Measurements from ENCODE around the gene IFIT5.
"Not testable (repeated sequence)": the region's sequence is repeated elsewhere in the genome, so short reads cannot be mapped to it uniquely, and the experiment has no call there.

Gene IFIT5

DNA sequence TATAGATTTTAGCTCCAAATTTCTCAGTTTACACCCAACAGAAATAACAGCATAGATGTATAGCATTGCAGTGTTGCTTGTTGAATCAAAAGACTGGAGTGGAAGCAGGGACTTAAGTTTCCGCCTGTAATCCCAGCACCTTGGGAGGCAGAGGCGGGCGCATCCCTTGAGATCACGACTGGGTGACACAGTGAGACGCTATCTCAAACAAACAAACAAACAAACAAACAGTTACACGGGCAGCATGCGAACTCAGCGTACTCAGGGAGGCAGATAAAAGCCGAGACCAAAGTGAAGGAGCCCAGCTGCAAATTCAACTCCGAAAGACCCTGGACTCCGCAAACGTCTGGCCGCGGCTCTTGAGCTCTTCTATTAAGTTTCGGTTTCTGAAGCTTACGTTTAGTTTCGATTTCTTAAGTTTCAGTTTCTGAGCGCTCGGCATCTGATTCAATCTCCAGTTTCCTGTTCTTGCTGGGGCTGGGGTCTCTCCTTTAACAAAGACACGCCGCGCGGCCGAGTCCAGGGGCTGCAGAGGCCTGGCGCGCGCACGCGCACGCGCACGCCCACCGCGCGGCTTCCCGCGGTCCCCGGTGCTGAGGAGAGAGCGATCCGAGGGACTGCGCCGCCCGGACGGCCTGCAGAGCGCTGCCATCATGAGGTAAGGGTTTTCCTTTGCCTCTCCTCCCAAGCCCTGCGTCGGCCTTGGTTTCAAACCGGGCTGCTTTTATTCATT lies at the start of gene IFIT5:
IFIT5 (plus strand) TSS at position 423 of the 733 bp plus-strand sequence; CDS start at position 654, 231 bp downstream.
- peak; percentile 94 for DNase-seq

DNA sequence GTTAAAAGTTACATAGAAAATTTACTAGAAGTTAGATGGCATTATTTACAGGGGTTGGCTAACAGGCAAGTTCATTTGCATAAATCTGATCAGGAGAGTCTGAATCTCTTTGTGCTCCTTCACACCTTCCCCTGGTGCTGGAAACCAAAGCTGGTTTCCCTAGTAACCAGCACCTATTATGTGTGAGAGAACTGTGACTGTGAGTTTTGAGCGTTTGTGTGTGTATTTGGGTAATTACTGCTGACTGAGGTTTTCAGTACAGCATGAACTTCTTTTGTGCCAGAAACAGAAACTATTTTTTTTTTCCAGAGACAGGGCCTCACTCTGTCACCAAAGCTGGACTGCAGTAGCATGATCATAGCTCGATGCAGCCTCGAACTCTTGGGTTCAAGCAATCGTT lies 46.8 kb upstream of the IFIT5 start:
- DNase-seq, result peak; percentile 22

- no peak for DNase-seq
Observed at GRCh38 chr10:89368129-89368528, 46.2 kb upstream of the IFIT5 start.

- DNase-seq, result peak; percentile 39
Observed at GRCh38 chr10:89369156-89370105, 44.9 kb upstream of the IFIT5 start.

DNA sequence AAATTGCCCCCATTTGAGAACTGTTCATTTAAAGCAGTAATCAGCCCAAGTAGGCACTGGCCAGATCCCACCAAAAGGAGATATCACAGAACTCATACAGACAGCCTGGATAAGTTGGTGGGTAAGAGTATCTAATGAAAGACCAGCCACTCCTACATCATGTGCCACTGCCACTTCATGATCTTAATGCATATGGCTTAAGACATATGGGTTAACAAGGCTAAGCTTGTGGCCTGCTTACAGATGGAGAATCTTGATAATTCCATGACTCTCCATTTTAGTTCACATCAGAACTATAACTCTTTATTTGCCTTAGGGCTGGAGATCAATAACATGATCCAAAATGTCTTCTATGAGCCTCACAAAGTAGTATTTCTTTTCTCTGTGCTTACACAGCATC lies 43.3 kb upstream of the IFIT5 start:
- no peak for DNase-seq

DNA sequence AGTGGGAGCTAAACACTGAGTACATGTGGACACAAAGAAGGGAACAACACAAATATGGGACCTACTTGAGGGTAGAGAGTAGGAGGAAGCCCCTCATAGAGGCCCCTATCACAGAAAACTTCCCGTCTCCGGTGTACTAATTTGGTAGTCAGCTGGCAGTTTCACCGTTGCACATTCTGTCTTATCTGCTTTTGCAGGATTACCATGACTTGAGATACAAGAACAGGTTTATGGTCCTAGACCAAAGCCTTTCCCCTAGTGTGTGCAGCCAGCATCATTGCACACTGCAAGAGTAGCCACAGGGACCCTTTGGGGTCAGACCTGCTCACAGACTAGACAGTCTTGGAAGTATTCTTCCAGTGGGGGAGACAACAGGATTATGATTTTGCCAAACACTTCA lies 42.4 kb upstream of the IFIT5 start:
- DNase-seq, result no peak

GRCh38 chr10:89373916-89374711 lies 40.3 kb upstream of the IFIT5 start:
- peak; percentile 74 for DNase-seq

DNA sequence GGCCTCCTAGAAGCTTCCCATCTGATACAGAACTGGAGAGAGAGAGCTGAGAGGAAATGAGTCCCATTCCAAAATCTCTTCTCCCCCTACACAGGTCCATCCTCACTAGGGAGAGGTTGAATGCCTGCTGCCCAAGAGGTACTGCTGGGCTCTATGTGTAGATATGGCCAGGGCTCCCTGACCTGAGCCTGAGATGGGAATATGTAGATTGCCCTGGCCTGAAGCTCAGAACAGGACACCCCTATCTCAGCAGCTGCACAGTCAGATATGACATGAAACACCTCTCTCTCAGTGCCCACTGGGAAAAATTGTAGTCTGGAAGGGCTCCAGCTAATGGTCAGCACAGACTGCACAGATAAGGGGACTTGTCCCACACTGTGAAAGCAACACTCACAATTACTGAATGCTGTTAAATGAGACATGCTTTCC lies 39.6 kb upstream of the IFIT5 start:
- no peak for DNase-seq

- no peak for DNase-seq
Observed at GRCh38 chr10:89377705-89378637, 36.4 kb upstream of the IFIT5 start, which contains the start of gene IFIT1B. IFIT1B (plus strand) TSS chr10:89378056; CDS start chr10:89378136, 80 bp downstream.

DNA sequence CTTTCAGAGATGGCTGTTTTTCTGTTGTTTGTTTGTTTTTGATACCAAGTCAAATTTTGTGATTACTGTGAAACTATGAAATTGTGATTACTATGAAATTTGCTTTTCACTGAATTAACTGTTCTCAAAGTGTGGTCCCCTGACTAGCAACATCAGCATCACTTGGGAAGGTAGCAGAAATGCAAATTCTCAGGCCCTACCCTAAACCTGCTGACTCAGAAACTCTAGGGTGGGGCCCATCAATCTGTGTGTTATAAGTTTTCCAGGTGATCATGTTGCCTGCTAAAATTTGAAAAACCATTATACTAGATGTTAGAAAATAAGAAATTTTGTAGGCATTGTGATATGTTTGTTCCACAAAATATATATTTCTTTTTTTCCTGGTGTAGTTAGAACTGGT lies 35.3 kb upstream of the IFIT5 start:
- no peak for DNase-seq

GRCh38 chr10:89382757-89383156 lies 31.6 kb upstream of the IFIT5 start:
- DNase-seq, result no peak

DNA sequence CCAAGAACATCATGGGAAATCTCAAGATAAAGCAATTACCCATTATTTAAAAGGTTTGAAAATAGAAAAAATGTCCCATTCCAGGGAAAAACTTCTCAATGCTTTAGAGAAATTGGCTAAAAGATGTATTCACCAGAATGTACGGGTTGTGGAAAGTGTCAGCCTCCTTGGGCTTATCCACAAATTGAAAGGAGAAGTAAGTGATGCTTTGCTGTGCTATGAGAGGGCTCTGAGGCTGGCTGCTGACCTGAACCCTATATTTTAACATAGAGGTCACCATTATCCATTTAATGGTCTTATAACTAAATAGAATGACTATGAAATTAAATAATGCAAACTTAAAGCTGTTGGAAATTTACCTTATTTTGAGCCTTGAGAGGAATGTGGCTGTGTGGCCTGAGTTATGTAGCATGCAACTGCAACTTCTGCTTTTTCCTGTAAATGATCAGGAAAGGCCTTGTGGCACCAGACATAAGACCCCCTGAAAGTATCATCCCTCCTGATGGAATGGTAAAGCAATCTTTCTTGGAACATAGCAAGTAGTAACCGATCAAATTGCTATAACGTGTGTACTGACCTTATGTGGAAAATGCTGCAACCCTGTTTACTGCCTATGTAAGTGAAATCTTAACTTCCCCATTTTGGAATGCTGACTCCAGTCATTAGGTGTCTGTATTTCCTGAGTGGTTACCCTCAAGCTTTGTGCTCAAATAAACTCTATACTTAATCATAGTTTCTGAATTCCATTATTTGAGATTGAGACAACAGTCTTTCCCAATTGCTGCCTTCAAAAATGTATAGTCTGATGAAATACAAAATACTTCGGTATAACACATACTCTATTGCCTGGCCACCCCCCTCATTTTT lies 29.7 kb upstream of the IFIT5 start:
- peak; percentile 90 for DNase-seq

GRCh38 chr10:89388806-89389205 lies 25.6 kb upstream of the IFIT5 start:
- no peak for DNase-seq

GRCh38 chr10:89389254-89389653 lies 25.1 kb upstream of the IFIT5 start:
- DNase-seq, result peak; percentile 44

DNA sequence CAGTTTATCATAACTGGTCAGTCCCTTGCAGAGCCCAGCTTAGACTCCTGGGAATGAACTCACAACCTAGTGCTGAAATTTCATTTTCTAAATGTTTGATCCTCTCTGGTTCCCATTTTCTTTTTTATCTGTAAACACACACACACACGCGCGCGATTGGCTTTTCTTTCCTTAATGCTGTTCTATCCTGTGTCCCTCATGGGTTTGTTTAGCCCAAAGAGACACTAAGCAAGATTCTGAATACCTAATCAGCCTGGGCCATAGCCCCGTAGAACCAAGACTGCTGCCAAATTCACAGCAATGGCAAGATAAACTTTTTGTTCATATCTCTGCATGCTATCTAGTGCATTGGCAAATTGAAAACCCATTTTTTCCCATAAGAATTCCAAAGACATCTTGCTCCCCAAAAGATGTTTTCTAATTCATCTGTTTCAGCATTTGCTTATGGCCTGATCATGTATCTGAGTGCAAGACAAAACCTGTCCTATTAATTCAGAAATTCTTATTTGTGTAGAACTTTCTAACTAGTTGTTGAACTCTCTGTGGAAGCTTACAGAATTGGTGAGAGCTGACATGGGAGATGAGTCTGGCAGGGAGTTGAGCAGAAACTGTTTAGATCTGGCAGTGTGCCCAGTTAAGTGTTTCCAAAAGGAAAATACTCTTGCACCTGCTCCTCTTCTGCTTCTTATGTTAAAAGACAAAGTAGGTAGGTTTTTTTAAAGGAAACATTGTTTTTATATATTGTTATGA lies 23.7 kb upstream of the IFIT5 start:
- no peak for DNase-seq

GRCh38 chr10:89391226-89391576 lies 23.2 kb upstream of the IFIT5 start:
- not testable (repeated sequence) for DNase-seq

DNA sequence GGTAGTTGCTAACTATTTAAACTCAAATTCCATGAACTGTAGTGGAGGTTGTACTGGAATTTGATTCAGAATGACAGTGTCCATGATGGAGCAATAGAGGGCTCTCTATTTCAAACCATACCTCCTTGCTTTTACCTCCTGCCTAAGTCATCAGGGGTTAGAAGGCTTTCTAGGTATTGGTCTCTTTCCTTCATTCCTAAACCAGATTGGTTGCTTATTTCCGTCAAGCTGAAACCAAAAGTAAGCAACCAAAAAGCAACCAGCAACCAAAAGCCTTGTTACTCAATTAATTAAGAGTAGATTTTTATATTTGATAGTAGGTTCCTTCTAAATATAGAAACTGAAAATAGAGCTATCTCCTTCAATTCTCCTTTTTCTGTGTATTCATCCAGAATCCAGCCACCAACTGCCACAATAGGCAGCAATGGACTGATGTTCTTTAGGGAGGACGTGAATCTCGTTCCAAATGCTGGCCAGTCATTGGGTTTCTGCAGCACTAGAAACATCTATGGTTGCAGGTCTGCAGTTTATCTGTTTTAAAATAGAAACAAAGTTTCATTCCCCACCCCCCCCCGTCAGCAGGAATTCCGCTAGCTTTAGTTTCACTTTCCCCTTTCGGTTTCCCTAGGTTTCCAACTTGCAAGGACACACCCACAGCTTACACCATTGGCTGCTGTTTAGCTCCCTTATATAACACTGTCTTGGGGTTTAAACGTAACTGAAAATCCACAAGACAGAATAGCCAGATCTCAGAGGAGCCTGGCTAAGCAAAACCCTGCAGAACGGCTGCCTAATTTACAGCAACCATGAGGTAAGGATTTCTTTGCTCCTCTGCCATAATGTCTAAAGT lies 22.2 kb upstream of the IFIT5 start, which contains the start of gene IFIT1:
IFIT1 (plus strand) TSS at position 717 of the 850 bp plus-strand sequence; CDS start at position 807, 90 bp downstream.
- DNase-seq, result peak; percentile 96

DNA sequence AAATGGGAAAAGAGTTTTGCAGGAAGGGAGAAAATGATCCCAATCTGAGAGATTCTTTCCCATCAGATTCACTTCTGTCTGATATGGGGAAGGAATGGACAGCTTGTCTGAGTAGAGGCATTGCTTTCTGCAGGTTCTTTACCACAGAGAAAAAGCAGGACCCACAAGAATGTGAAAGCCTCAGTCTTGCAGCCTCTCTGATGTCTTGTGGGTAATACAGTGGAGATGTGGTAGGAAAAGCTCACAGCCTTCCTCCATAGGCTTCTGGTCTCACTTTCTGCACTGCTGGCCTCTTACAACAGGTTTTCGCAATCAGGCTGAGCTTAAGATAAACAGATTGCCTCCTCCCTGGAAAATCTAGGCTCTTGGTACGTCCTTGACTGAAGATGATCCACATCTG lies 21.4 kb upstream of the IFIT5 start:
- peak; percentile 79 for DNase-seq

GRCh38 chr10:89393898-89394297 lies 20.5 kb upstream of the IFIT5 start:
- no peak for DNase-seq
